Esophagus muscularis mucosa (tissue), 4 donors: ENCODE data around the gene HACE1. TPM values are rescaled to one million over a fixed set of nuclear protein-coding genes. Genes with fewer than 3 reads are reported as not detected.
"Not testable (repeated sequence)": the region's sequence is repeated elsewhere in the genome, so short reads cannot be mapped to it uniquely, and the experiment has no call there.

Experiments used
- DNase-seq: peaks from one replicate; pipeline ENCODE4 v3.0.0-alpha.2; 2017; ENCODE audit errors: extremely low spot score
- H3K27ac ChIP-seq, 4 donors: fragments of 200-600 bp; sonication (generic); replicated peaks in 1 of 4; 1 replicate in 3 of 4; 2 replicates in 1 of 4; pipeline ENCODE4 v1.5.1; 2016 to 2019; ENCODE audit warnings: mild to moderate bottlenecking in 1 of 4
- H3K27me3 ChIP-seq, 4 donors: fragments of 200-600 bp; sonication (generic); one replicate each; pipeline versions ENCODE4 v1.5.1 to v1.6.0; 2016 to 2019
- H3K36me3 ChIP-seq, 4 donors: fragments of 200-600 bp; sonication (generic); one replicate each; pipeline ENCODE4 v1.5.1; 2016 to 2019
- H3K4me1 ChIP-seq, 4 donors: fragments of 200-600 bp; sonication (generic); one replicate each; pipeline ENCODE4 v1.5.1; 2016 to 2019
- H3K4me3 ChIP-seq, 4 donors: fragments of 200-600 bp; sonication (generic); 1 replicate in 2 of 4; 2 replicates in 2 of 4; pipeline ENCODE4 v1.5.1; 2016 to 2019; ENCODE audit warnings: mild to moderate bottlenecking in 4 of 4, moderate library complexity in 1 of 4
- H3K9me3 ChIP-seq, 4 donors: fragments of 200-600 bp; sonication (generic); 1 replicate in 3 of 4; 2 replicates in 1 of 4; pipeline ENCODE4 v1.5.1; 2016 to 2019
- CTCF ChIP-seq, 3 experiments: fragments of 200-600 bp in 2 of 3; fragments of 450-650 bp in 1 of 3; sonication (generic) in 2 of 3; IDR thresholded peaks; one replicate each; pipeline ENCODE4 v1.5.1; 2017 to 2019; ENCODE audit warnings: antibody characterized with exemption in 3 of 3, mild to moderate bottlenecking in 2 of 3, moderate library complexity in 1 of 3
- EP300 ChIP-seq: sonication (generic); formaldehyde crosslinking; IDR thresholded peaks from one replicate; pipeline ENCODE4 v1.6.1; 2017; ENCODE audit warnings: antibody characterized with exemption
- POLR2A ChIP-seq: fragments of 450-650 bp; IDR thresholded peaks from one replicate; pipeline ENCODE4 v1.6.1; 2017; ENCODE audit warnings: antibody characterized with exemption, moderate library complexity, mild to moderate bottlenecking, low read depth
- POLR2AphosphoS5 ChIP-seq, 2 donors: sonication (generic); formaldehyde crosslinking; IDR thresholded peaks; one replicate each; pipeline ENCODE4 v1.6.1; 2017; ENCODE audit warnings: antibody characterized with exemption in 2 of 2
- WGBS: methylation state at CpG from one replicate; pipeline ENCODE4 v1.1.5; 2018; 5-methylcytosine and 5-hydroxymethylcytosine counted together
- intact Hi-C: fragments of 100-400 bp; cut with DNase I; formaldehyde crosslinking; loops from one replicate; pipeline ENCODE4 v1.15.1; 2023
- total RNA-seq, 4 donors: library from RNA; depleted of rRNA; stranded (reverse); fragments of >200 nt; gene quantifications; one replicate each; pipeline versions ENCODE4 v1.1.0 to v1.2.1, GENCODE V29; 2016

The HACE1 gene
- total RNA-seq, 4 donors from 2014 or later, result 11.4 to 21.5 (median 18.7) TPM

GRCh38 chr6:104829183-104829958 lies 30.3 kb downstream of the HACE1 start:
- peaks cover 7 to 44% (median 26%) of the 10 kb centered on the region in 4 donors for H3K36me3 ChIP-seq
- intact Hi-C loops, result no loop called here

GRCh38 chr6:104828478-104828877 lies 31.2 kb downstream of the HACE1 start:
- 59% methylated on average over 1 of the region's 1 CpG for WGBS
- Histone ChIP-seq H3K27me3 (no peaks in the 10 kb centered on the region), H3K36me3 (peaks cover 7 to 43% (median 20%) of the 10 kb centered on the region in 4 donors), H3K9me3 (no peaks in the 10 kb centered on the region), H3K27ac (no peak overlapping the region), H3K4me3 (no peak overlapping the region), H3K4me1 (no peaks in the 10 kb centered on the region)
- no peak for TF ChIP-seq POLR2A
- no peak for TF ChIP-seq CTCF (IDR thresholded peaks at IDR 0.05)
- TF ChIP-seq POLR2AphosphoS5 (IDR thresholded peaks at IDR 0.05), result no peak
- TF ChIP-seq EP300, result no peak
- no peak for DNase-seq
- intact Hi-C loops, result no loop called here

More at GRCh38 chr6:104829183-104829958, 30.3 kb downstream of the HACE1 start:
- no peak for DNase-seq
- TF ChIP-seq EP300, result no peak
- TF ChIP-seq CTCF (IDR thresholded peaks at IDR 0.05), result no peak
- no peak for TF ChIP-seq POLR2A
- no peak for TF ChIP-seq POLR2AphosphoS5 (IDR thresholded peaks at IDR 0.05)
- Histone ChIP-seq H3K27ac (no peak overlapping the region), H3K4me1 (no peaks in the 10 kb centered on the region), H3K4me3 (no peak overlapping the region), H3K9me3 (no peaks in the 10 kb centered on the region), H3K27me3 (no peaks in the 10 kb centered on the region)
- 90% methylated on average over 1 of the region's 1 CpG for WGBS

- H3K4me3 ChIP-seq, H3K4me1 ChIP-seq, H3K27me3 ChIP-seq, intact Hi-C loops, DNase-seq, H3K27ac ChIP-seq, H3K9me3 ChIP-seq: not testable (repeated sequence)
- H3K36me3 ChIP-seq, result peaks cover 0 to 23% (median 5%) of the 10 kb centered on the region in 4 donors
- WGBS, result 100% methylated on average over 4 of the region's 4 CpGs
Observed at GRCh38 chr6:104820820-104821219, 38.9 kb downstream of the HACE1 start.

- no peaks in the 10 kb centered on the region for H3K4me1 ChIP-seq
- no peak for TF ChIP-seq CTCF (IDR thresholded peaks at IDR 0.05)
- no peak for TF ChIP-seq POLR2A
- no peak for TF ChIP-seq EP300
- no peak for TF ChIP-seq POLR2AphosphoS5 (IDR thresholded peaks at IDR 0.05)
- H3K36me3 ChIP-seq, result peaks cover 0 to 5% (median 3%) of the 10 kb centered on the region in 4 donors
- H3K27ac ChIP-seq, result no peak overlapping the region
- DNase-seq, result no peak
- intact Hi-C loops, result no loop called here
- H3K4me3 ChIP-seq, result no peak overlapping the region
- 94% methylated on average over 3 of the region's 3 CpGs for WGBS
- H3K27me3 ChIP-seq, result no peaks in the 10 kb centered on the region
- no peaks in the 10 kb centered on the region for H3K9me3 ChIP-seq
Observed at GRCh38 chr6:104816125-104816524, 43.6 kb downstream of the HACE1 start.

- Histone ChIP-seq H3K27me3 (no peaks in the 10 kb centered on the region), H3K4me3 (no peak overlapping the region), H3K4me1 (no peaks in the 10 kb centered on the region), H3K27ac (no peak overlapping the region), H3K36me3 (peaks cover 0 to 5% (median 3%) of the 10 kb centered on the region in 4 donors), H3K9me3 (no peaks in the 10 kb centered on the region)
- TF ChIP-seq POLR2AphosphoS5 (IDR thresholded peaks at IDR 0.05) (no peak), CTCF (IDR thresholded peaks at IDR 0.05) (no peak), EP300 (no peak), POLR2A (no peak)
- no peak for DNase-seq
- 98% methylated on average over 2 of the region's 2 CpGs for WGBS
- intact Hi-C loops, result no loop called here
Observed at GRCh38 chr6:104814743-104815142, 45.0 kb downstream of the HACE1 start.
